ENCODE measurements around the gene EVI2A. TPM values are rescaled to one million over a fixed set of nuclear protein-coding genes. Genes with fewer than 3 reads are reported as not detected.

Gene EVI2A
- total RNA-seq, 2 donors from 2014 or later = 2.6 to 7.4 TPM

- H3K4me1 ChIP-seq = no peaks in the 10 kb centered on the region
- H3K36me3 ChIP-seq = no peaks in the 10 kb centered on the region
- no peak for DNase-seq
- no peak overlapping the region for H3K9ac ChIP-seq (ENCODE audit: low read depth in 2 of 2, low read length in 2 of 2)
- intact Hi-C loops (cut with DNase I) = no loop called here
- TF ChIP-seq CTCF (IDR thresholded peaks at IDR 0.05) = no peak
- no peak overlapping the region for H3K4me3 ChIP-seq
- no peak overlapping the region for H3K27ac ChIP-seq
- no peaks in the 10 kb centered on the region for H3K27me3 ChIP-seq
- H3K9me3 ChIP-seq = no peaks in the 10 kb centered on the region
Observed at GRCh38 chr17:31328160-31328535, 6.7 kb upstream of the EVI2A start.

GRCh38 chr17:31327534-31328159 lies 6.2 kb upstream of the EVI2A start:
- DNase-seq = no peak

GRCh38 chr17:31323551-31323950 lies 2.1 kb upstream of the EVI2A start:
- no peak overlapping the region for H3K27ac ChIP-seq
- no peaks in the 10 kb centered on the region for H3K4me1 ChIP-seq
- TF ChIP-seq CTCF (IDR thresholded peaks at IDR 0.05) = no peak
- no peaks in the 10 kb centered on the region for H3K36me3 ChIP-seq
- H3K9ac ChIP-seq (ENCODE audit: low read depth in 2 of 2, low read length in 2 of 2) = no peak overlapping the region
- no peaks in the 10 kb centered on the region for H3K27me3 ChIP-seq
- H3K9me3 ChIP-seq = no peaks in the 10 kb centered on the region
- H3K4me3 ChIP-seq = no peak overlapping the region
- intact Hi-C loops (cut with DNase I) = no loop called here
- no peak for DNase-seq

More at GRCh38 chr17:31327534-31328159, 6.2 kb upstream of the EVI2A start:
- Histone ChIP-seq H3K27me3 (no peaks in the 10 kb centered on the region), H3K4me1 (no peaks in the 10 kb centered on the region), H3K36me3 (no peaks in the 10 kb centered on the region), H3K9ac (ENCODE audit: low read depth in 2 of 2, low read length in 2 of 2) (no peak overlapping the region), H3K27ac (no peak overlapping the region), H3K9me3 (no peaks in the 10 kb centered on the region), H3K4me3 (no peak overlapping the region)
- TF ChIP-seq CTCF (IDR thresholded peaks at IDR 0.05) = no peak
- intact Hi-C loops (cut with DNase I) = no loop called here

- Histone ChIP-seq H3K36me3 (no peaks in the 10 kb centered on the region), H3K9me3 (no peaks in the 10 kb centered on the region), H3K27me3 (no peaks in the 10 kb centered on the region), H3K4me3 (no peak overlapping the region), H3K9ac (ENCODE audit: low read depth in 2 of 2, low read length in 2 of 2) (no peak overlapping the region), H3K4me1 (no peaks in the 10 kb centered on the region), H3K27ac (no peak overlapping the region)
- no peak for DNase-seq
- TF ChIP-seq CTCF (IDR thresholded peaks at IDR 0.05) = no peak
- intact Hi-C loops (cut with DNase I) = no loop called here
Observed at GRCh38 chr17:31321966-31322365, 544 bp upstream of the EVI2A start.

GRCh38 chr17:31320791-31321190 lies 631 bp downstream of the EVI2A start:
- DNase-seq = no peak
- no peaks in the 10 kb centered on the region for H3K9me3 ChIP-seq
- no peak overlapping the region for H3K9ac ChIP-seq (ENCODE audit: low read depth in 2 of 2, low read length in 2 of 2)
- no peaks in the 10 kb centered on the region for H3K27me3 ChIP-seq
- H3K27ac ChIP-seq = peak overlapping the region; percentile 48
- intact Hi-C loops (cut with DNase I) = no loop called here
- H3K4me3 ChIP-seq = peak overlapping the region; percentile 3
- no peak for TF ChIP-seq CTCF (IDR thresholded peaks at IDR 0.05)
- no peaks in the 10 kb centered on the region for H3K36me3 ChIP-seq
- no peaks in the 10 kb centered on the region for H3K4me1 ChIP-seq
